Measurements from ENCODE around the gene PDE4B.

Gene PDE4B

GRCh38 chr1:66351913-66352312, 559.2 kb downstream of the PDE4B start:
- DNase-seq = no peak

- no peak for DNase-seq
Measured at GRCh38 chr1:66352792-66353191, 560.1 kb downstream of the PDE4B start.

DNA sequence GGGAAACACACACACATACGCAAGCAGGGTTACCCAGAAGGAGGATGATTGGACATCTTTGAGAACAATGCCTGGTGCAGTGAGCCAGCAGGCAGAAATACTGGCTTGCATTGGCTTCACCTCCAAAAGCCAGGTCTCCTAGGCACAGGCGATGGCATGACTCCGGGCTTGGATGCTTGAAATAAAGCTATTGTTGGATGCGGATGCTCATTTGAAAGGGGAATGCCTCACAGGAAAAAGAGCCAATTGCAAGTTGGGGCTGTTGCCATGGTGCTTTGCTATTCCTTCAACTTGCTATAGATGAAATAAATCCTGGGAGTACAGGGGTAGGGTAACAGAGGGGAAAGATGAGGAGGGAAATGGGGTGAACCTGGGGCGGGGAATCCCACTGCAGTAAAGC, 560.6 kb downstream of the PDE4B start:
- no peak for DNase-seq

DNA sequence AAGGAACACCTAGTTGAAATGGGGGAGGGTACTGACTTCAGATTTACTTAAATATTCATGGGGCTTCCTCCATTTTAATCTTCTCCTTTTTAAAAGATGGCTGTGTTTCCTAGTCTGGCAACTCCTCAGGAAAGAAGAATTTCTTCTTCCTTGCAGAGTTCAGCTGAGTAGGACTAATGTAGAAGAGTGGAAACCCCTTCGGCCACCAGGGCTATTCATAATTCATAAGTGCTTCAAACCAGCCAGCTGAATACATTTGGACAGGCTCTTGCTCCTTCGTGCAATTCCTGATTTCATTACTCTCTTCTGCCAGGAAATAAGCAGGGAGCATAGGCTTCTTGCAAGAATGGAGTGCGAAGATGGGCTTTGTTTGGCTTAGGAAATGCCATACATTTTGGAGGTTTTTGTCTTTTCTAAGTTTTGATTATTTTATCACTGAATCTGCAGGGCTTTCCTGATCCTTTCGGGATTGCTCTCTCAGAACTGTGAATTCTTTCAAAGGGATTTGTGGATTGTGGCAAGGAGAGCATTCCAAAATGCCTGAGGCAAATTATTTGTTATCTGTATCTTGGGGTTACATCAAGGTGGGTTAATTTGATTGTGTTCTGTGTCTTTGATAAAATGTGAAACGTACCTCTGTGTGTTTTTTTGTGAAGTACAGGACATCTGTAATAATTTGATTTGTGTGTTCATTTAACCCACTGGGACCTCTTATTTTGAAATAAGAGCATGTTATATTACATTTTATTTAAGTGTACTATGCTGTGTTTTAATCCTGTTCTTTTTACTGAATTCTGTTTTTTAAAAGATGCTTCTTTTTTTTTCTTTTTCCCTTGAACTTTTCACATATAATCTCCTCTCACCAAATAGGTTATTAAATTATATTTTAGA, 561.9 kb downstream of the PDE4B start:
- no peak for DNase-seq

- no peak for DNase-seq
Measured at GRCh38 chr1:66355756-66356155, 563.1 kb downstream of the PDE4B start.

GRCh38 chr1:66356605-66357004, 563.9 kb downstream of the PDE4B start:
- no peak for DNase-seq

DNA sequence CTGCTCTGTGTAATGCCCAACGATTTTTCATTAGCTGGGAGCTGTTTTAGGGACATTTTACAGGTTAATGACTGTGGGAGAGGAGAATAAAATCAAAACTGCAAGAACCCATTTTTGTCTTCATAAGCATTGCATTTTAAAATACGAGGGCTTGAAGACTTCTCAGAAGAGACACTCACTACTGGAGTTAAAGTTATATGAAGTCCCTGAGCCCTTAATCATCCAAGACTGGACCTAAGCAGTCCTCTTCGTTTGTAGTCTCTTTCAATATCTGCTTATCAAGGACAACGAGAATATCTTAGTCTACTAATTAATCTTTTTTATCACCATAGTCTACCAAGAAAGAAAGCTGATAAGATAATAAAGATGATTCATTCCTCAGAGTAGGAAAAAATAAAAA, 564.3 kb downstream of the PDE4B start:
- no peak for DNase-seq

- DNase-seq = no peak
Measured at GRCh38 chr1:66357478-66358197, 564.9 kb downstream of the PDE4B start.

GRCh38 chr1:66359269-66359668, 566.6 kb downstream of the PDE4B start:
- DNase-seq = no peak

GRCh38 chr1:66359815-66360214, 567.1 kb downstream of the PDE4B start:
- DNase-seq = no peak

- DNase-seq = no peak
Measured at GRCh38 chr1:66360285-66360724, 567.6 kb downstream of the PDE4B start.

- DNase-seq = no peak
Measured at GRCh38 chr1:66364578-66365391, 572.1 kb downstream of the PDE4B start.

DNA sequence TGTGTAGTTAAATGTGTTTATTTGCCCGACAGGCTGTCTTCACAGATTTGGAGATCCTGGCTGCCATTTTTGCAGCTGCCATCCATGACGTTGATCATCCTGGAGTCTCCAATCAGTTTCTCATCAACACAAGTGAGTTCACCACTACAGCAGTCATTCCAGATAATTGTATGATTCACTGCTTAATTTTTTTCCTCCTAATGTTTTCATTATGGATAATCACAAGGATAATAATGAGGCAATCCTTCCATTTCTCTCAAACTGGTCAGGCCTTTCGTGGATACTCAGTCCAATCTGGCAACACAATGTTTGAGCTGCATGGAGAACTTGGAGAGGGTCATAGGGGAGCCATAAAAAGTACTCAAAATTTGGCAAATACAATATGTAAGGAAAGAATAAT, 572.9 kb downstream of the PDE4B start:
- no peak for DNase-seq

GRCh38 chr1:66366634-66367033, 573.9 kb downstream of the PDE4B start:
- no peak for DNase-seq

DNA sequence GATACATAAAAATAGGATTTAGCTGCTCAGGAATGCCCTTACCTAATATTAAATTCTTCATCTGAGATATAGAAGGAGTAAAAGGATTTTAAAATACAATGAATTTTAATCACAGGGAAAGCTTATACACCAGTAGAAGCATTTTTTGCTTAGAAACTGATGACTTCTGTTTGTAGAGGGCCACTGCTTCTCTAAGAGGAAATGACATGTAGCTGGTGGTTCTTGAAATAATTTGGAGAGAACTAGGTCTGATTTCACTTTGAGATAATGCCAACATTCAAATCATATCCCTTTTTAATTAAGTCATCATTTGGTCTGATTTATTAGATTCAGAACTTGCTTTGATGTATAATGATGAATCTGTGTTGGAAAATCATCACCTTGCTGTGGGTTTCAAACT, 574.7 kb downstream of the PDE4B start:
- no peak for DNase-seq

GRCh38 chr1:66368261-66368660, 575.6 kb downstream of the PDE4B start:
- no peak for DNase-seq

DNA sequence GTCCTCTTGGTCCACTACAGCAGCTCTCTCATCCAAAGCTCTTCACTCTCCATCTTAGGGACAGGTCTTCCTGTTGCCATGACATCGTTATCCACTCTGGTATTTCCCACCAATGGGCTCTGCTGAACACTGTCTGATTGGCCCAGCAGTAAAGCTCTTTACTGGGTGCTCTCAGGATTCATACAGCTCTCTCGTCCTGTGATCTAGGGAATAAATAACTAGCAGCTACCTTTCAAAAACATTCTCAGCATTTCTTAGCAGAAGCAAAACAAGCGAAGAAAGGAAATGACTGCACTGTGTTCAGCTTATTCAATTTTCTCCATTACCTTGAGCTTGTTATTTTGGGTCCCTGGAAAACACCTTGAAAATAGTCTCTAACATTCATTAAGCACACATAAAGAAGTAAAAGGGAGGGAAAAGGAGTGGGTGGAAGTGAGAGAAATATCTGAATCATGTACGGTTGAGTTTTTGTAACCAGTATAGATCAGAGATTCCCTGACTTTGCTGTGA, 577.8 kb downstream of the PDE4B start:
- no peak for DNase-seq

GRCh38 chr1:66371233-66372005, 578.7 kb downstream of the PDE4B start:
- DNase-seq = no peak

DNA sequence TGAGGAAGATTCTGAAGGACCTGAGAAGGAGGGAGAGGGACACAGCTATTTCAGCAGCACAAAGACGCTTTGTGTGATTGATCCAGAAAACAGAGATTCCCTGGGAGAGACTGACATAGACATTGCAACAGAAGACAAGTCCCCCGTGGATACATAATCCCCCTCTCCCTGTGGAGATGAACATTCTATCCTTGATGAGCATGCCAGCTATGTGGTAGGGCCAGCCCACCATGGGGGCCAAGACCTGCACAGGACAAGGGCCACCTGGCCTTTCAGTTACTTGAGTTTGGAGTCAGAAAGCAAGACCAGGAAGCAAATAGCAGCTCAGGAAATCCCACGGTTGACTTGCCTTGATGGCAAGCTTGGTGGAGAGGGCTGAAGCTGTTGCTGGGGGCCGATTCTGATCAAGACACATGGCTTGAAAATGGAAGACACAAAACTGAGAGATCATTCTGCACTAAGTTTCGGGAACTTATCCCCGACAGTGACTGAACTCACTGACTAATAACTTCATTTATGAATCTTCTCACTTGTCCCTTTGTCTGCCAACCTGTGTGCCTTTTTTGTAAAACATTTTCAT, 579.9 kb downstream of the PDE4B start:
- no peak for DNase-seq

GRCh38 chr1:66373157-66373591, 580.5 kb downstream of the PDE4B start:
- DNase-seq = no peak

DNA sequence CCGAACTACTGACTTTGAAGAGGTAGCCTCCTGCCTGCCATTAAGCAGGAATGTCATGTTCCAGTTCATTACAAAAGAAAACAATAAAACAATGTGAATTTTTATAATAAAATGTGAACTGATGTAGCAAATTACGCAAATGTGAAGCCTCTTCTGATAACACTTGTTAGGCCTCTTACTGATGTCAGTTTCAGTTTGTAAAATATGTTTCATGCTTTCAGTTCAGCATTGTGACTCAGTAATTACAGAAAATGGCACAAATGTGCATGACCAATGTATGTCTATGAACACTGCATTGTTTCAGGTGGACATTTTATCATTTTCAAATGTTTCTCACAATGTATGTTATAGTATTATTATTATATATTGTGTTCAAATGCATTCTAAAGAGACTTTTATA, 581.5 kb downstream of the PDE4B start:
- DNase-seq = no peak

DNA sequence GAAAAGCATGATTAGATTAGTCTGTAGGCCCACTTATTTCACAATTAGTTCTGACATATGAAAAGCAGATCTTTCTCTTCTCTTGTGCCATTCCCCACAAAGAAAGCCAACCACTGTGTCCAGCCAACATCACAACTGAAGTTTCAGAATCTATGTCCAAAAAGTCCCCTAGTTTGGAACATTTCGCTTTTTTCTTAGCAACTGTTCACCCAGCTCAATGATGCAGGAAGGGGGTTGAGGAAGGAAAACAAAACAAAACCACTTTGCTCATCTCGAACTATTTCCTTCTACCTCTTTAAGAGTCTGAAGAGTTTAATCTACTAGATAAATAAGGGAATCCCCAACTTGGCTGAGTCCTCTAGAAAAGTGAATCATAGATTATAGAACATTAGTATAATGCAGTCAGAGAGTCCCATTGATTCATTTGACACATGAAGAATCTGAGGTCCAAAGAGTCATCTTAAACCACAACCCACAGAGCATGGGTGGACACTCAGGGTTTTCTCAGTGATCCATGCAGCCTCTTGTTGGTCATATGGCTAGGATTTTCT, 581.9 kb downstream of the PDE4B start:
- DNase-seq = no peak

Data from NCI-H146 (cell line).